ENCODE data around the gene SDK2. TPM values are rescaled to one million over a fixed set of nuclear protein-coding genes. Genes with fewer than 3 reads are reported as not detected.

SDK2 gene
- total and polyA plus RNA-seq, 2 experiments from 2014 or later = 0.74 to 5.1 TPM

- peaks cover 25% of the 10 kb centered on the region for H3K4me1 ChIP-seq (ENCODE audit: insufficient read depth)
- TF ChIP-seq ETS1 (IDR thresholded peaks at IDR 0.05) (no peak), EZH2phosphoT487 (IDR thresholded peaks at IDR 0.05; ENCODE audit: unreplicated experiment) (no peak), STAT1 (IDR thresholded peaks at IDR 0.05; ENCODE audit: unreplicated experiment) (no peak), REST (IDR thresholded peaks at IDR 0.05; ENCODE audit: unreplicated experiment) (no peak), ZNF462 (CRISPR knock-in tag; IDR thresholded peaks at IDR 0.05) (no peak), POLR2AphosphoS5 (IDR thresholded peaks at IDR 0.05; ENCODE audit: low read depth) (no peak), EZH2 (IDR thresholded peaks at IDR 0.05; ENCODE audit: low read depth, unreplicated experiment) (no peak)
- no peaks in the 10 kb centered on the region for H4K20me1 ChIP-seq (replicated peaks; ENCODE audit: insufficient read depth)
- no peaks in the 10 kb centered on the region for H3K27me3 ChIP-seq (ENCODE audit: insufficient read depth)
- 0 out of 2 replicates have a peak overlapping the region, but pooled peaks have one; percentile 7 for H2AFZ ChIP-seq
- H3K9me2 ChIP-seq (ENCODE audit: insufficient read depth) = no peaks in the 10 kb centered on the region
- no peaks in the 10 kb centered on the region for H3K36me3 ChIP-seq (ENCODE audit: insufficient read depth)
- no peak overlapping the region for H3K27ac ChIP-seq (ENCODE audit: low read depth)
- H3K4me3 ChIP-seq = no peak overlapping the region
- ATAC-seq (no peak), DNase-seq (ENCODE audit: low spot score) (no peak)
- H3K27me3 Mint-ChIP-seq (ENCODE audit: insufficient read depth, low read depth, poor library complexity) = peaks cover 13% of the 10 kb centered on the region
- H3K79me2 ChIP-seq (replicated peaks; ENCODE audit: insufficient read depth) = no peaks in the 10 kb centered on the region
- no peaks in the 10 kb centered on the region for H3K9me3 Mint-ChIP-seq
- H3K27ac Mint-ChIP-seq = peak overlapping the region; percentile 45
- H3K4me2 ChIP-seq = peak overlapping the region; percentile 43; the same call in 1 of the 2 replicates
- H3K4me1 Mint-ChIP-seq = peaks cover 51% of the 10 kb centered on the region
- no peak overlapping the region for H3K4me3 Mint-ChIP-seq
- H3K36me3 Mint-ChIP-seq (ENCODE audit: low read depth) = no peaks in the 10 kb centered on the region; the same call in 2 of the 3 replicates
- no peaks in the 10 kb centered on the region for H3F3A ChIP-seq (replicated peaks; ENCODE audit: low read depth)
Measured at GRCh38 chr17:73365301-73365874, 278.9 kb downstream of the SDK2 start.
